ENCODE data around the gene HOXD3. TPM values are rescaled to one million over a fixed set of nuclear protein-coding genes. Genes with fewer than 3 reads are reported as not detected.
A peak's percentile ranks its signal among the peaks of the same experiment; 100 is the strongest.

The HOXD3 gene
- polyA plus RNA-seq, 1 of the 3 experiments (the other 2 are of a cell fraction) = 0.81 TPM

DNA sequence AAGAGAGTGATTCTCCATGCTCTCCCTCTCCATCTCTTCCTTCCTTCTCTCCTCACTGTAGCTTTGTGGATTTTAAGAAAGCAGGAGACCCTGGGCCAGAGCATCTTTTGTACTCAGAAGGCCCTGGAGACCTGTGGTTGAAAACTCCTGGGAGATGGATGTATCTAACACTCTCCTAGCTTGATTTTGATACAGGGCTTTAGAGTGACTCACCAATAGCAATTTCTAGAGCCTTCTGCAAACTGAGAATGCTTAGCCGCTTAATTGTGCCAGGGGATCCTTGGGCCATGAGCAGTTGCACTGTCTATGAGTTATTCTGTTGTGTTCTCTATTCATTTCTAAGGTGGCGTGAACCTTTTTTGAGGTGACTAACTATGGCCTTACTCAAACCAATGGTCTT, 49.0 kb downstream of the HOXD3 start:
- no peaks in the 10 kb centered on the region for H3K9me2 ChIP-seq
- no peak overlapping the region for H3K27ac ChIP-seq (ENCODE audit: low read depth in 2 of 2, low read length in 1 of 2)
- ChIA-PET CTCF (no interaction called here), POLR2A (no interaction called here)
- no peaks in the 10 kb centered on the region for H3K9me3 ChIP-seq
- H3K4me2 ChIP-seq = no peak overlapping the region
- no peaks in the 10 kb centered on the region; the same call in 1 of the 2 replicates for H3K27me3 ChIP-seq (ENCODE audit: insufficient read depth)
- no peak overlapping the region for H3K4me3 ChIP-seq (ENCODE audit: low read depth in 2 of 2, low read length in 1 of 2)
- 96% methylated on average over 2 of the region's 2 CpGs for WGBS (ENCODE audit: low lambda C conversion rate)
- no peaks in the 10 kb centered on the region for H3K36me3 ChIP-seq (replicated peaks in 1 of 2; ENCODE audit: control insufficient read depth in 1 of 2, insufficient read depth in 2 of 2, low read length in 1 of 2)
- H3K4me1 ChIP-seq (ENCODE audit: control insufficient read depth in 1 of 2, insufficient read depth in 2 of 2, low read depth in 1 of 2, low read length in 1 of 2) = no peaks in the 10 kb centered on the region
- H4K20me1 ChIP-seq (ENCODE audit: insufficient read depth) = no peaks in the 10 kb centered on the region
- H3K79me2 ChIP-seq (ENCODE audit: insufficient read depth) = no peaks in the 10 kb centered on the region
- H3K9ac ChIP-seq = no peak overlapping the region
- H3F3A ChIP-seq (replicated peaks; ENCODE audit: insufficient read depth) = no peaks in the 10 kb centered on the region
- DNase-seq = no peak
- no peak for TF ChIP-seq FOXJ3 (CRISPR knock-in tag; IDR thresholded peaks at IDR 0.05)
- TF ChIP-seq YY1 (IDR thresholded peaks at IDR 0.05; ENCODE audit: low read depth) = no peak
- no peak for TF ChIP-seq TEAD4 (IDR thresholded peaks at IDR 0.05; ENCODE audit: borderline replicate concordance, insufficient read depth)
- no peak for TF ChIP-seq RFX5 (IDR thresholded peaks at IDR 0.05; ENCODE audit: low read length)
- TF ChIP-seq, protein P1, sequence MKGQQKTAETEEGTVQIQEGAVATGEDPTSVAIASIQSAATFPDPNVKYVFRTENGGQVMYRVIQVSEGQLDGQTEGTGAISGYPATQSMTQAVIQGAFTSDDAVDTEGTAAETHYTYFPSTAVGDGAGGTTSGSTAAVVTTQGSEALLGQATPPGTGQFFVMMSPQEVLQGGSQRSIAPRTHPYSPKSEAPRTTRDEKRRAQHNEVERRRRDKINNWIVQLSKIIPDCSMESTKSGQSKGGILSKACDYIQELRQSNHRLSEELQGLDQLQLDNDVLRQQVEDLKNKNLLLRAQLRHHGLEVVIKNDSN (IDR thresholded peaks at IDR 0.05; ENCODE audit: borderline replicate concordance, low read depth) = no peak
- no peak for TF ChIP-seq EZH2phosphoT487 (IDR thresholded peaks at IDR 0.05; ENCODE audit: borderline replicate concordance, low read depth)
- TF ChIP-seq TAF1 (IDR thresholded peaks at IDR 0.05; ENCODE audit: borderline replicate concordance, low read depth, low read length) = no peak
- no peak overlapping the region for H2AFZ ChIP-seq (ENCODE audit: low read depth)

DNA sequence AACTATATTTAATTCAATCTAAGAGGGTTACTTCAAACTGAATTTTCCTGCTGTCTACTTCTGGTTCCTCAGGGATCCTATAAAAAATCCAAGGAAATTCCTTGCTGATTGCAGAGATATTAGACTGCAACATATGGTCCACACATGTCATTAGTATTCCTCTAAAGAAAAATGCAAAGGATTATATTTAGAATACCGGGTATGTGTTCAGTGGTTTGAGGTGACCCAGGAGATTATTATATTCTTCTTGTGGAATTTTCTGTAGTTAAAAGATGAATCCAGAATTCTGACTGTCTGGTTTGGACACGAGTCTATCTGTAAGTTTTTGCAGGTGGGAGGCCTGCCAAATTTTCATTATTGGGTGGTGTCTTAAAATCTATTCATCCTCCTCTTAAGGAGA, 49.6 kb downstream of the HOXD3 start:
- H3F3A ChIP-seq (replicated peaks; ENCODE audit: insufficient read depth) = no peaks in the 10 kb centered on the region
- no peak overlapping the region for H3K4me3 ChIP-seq (ENCODE audit: low read depth in 2 of 2, low read length in 1 of 2)
- TF ChIP-seq TCF12 (IDR thresholded peaks at IDR 0.05) (peak; percentile 52), FOXM1 (IDR thresholded peaks at IDR 0.05; ENCODE audit: low read depth) (no peak)
- H3K9me3 ChIP-seq = no peaks in the 10 kb centered on the region
- H3K36me3 ChIP-seq (replicated peaks in 1 of 2; ENCODE audit: control insufficient read depth in 1 of 2, insufficient read depth in 2 of 2, low read length in 1 of 2) = no peaks in the 10 kb centered on the region
- no peaks in the 10 kb centered on the region for H3K4me1 ChIP-seq (ENCODE audit: control insufficient read depth in 1 of 2, insufficient read depth in 2 of 2, low read depth in 1 of 2, low read length in 1 of 2)
- H3K9ac ChIP-seq = no peak overlapping the region
- POLR2A ChIA-PET = no interaction called here
- H3K4me2 ChIP-seq = no peak overlapping the region
- no peaks in the 10 kb centered on the region; the same call in 1 of the 2 replicates for H3K27me3 ChIP-seq (ENCODE audit: insufficient read depth)
- CTCF ChIA-PET = no interaction called here
- H3K79me2 ChIP-seq (ENCODE audit: insufficient read depth) = no peaks in the 10 kb centered on the region
- no peak overlapping the region for H3K27ac ChIP-seq (ENCODE audit: low read depth in 2 of 2, low read length in 1 of 2)
- H2AFZ ChIP-seq (ENCODE audit: low read depth) = no peak overlapping the region
- WGBS (ENCODE audit: low lambda C conversion rate) = 30% methylated on average over 2 of the region's 2 CpGs
- no peak for DNase-seq
- H4K20me1 ChIP-seq (ENCODE audit: insufficient read depth) = no peaks in the 10 kb centered on the region
- no peaks in the 10 kb centered on the region for H3K9me2 ChIP-seq

DNA sequence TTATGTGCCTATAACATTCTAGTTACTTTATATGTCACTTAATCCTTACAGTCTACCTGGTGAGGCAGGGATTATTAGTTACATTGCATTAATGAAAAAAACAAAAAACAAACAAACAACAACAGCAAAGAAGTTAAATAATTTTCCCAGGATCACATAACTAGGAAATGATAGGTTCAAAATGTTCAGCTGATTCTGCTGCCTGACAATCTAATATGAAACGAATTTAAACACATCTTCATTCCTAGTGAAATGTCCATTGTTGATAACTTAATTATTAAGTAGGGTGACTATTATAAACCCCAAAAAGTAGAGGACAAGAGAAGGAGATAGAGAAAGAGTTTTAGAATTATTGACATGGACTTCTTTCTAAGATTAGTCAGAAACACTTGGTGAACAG, 54.0 kb downstream of the HOXD3 start:
- no peaks in the 10 kb centered on the region for H3K36me3 ChIP-seq (replicated peaks in 1 of 2; ENCODE audit: control insufficient read depth in 1 of 2, insufficient read depth in 2 of 2, low read length in 1 of 2)
- CTCF ChIA-PET = interaction anchor here (1.1 kb wide), 1 partner anchor 35 kb away, joined by 4 read pairs; no protein-coding TSS in a partner anchor
- POLR2A ChIA-PET = no interaction called here
- 8% methylated on average over 1 of the region's 1 CpG for WGBS (ENCODE audit: low lambda C conversion rate)
- no peaks in the 10 kb centered on the region for H3K79me2 ChIP-seq (ENCODE audit: insufficient read depth)
- DNase-seq = no peak
- no peak overlapping the region for H3K4me2 ChIP-seq
- H3K9me3 ChIP-seq = no peaks in the 10 kb centered on the region
- H3K9ac ChIP-seq = no peak overlapping the region
- H2AFZ ChIP-seq (ENCODE audit: low read depth) = no peak overlapping the region
- TF ChIP-seq, protein P1 (IDR thresholded peaks at IDR 0.05; ENCODE audit: borderline replicate concordance, low read depth) = no peak
- TF ChIP-seq TAF1 (IDR thresholded peaks at IDR 0.05; ENCODE audit: borderline replicate concordance, low read depth, low read length) (no peak), CHD2 (IDR thresholded peaks at IDR 0.05; ENCODE audit: low read length, partially characterized antibody) (no peak), EZH2phosphoT487 (IDR thresholded peaks at IDR 0.05; ENCODE audit: borderline replicate concordance, low read depth) (no peak), SIN3A (IDR thresholded peaks at IDR 0.05; ENCODE audit: borderline replicate concordance, low read depth, low read length) (no peak), YY1 (IDR thresholded peaks at IDR 0.05; ENCODE audit: low read depth) (no peak), POLR2AphosphoS5 (IDR thresholded peaks at IDR 0.05; ENCODE audit: low read depth, low read length) (no peak), EP300 (IDR thresholded peaks at IDR 0.05; ENCODE audit: borderline replicate concordance in 1 of 2, low read depth in 1 of 2, low read length in 1 of 2) (no peak), RFX5 (IDR thresholded peaks at IDR 0.05; ENCODE audit: low read length) (no peak)
- TF ChIP-seq, protein P2, sequence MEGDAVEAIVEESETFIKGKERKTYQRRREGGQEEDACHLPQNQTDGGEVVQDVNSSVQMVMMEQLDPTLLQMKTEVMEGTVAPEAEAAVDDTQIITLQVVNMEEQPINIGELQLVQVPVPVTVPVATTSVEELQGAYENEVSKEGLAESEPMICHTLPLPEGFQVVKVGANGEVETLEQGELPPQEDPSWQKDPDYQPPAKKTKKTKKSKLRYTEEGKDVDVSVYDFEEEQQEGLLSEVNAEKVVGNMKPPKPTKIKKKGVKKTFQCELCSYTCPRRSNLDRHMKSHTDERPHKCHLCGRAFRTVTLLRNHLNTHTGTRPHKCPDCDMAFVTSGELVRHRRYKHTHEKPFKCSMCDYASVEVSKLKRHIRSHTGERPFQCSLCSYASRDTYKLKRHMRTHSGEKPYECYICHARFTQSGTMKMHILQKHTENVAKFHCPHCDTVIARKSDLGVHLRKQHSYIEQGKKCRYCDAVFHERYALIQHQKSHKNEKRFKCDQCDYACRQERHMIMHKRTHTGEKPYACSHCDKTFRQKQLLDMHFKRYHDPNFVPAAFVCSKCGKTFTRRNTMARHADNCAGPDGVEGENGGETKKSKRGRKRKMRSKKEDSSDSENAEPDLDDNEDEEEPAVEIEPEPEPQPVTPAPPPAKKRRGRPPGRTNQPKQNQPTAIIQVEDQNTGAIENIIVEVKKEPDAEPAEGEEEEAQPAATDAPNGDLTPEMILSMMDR (IDR thresholded peaks at IDR 0.05) = no peak
- TF ChIP-seq, protein P3, sequence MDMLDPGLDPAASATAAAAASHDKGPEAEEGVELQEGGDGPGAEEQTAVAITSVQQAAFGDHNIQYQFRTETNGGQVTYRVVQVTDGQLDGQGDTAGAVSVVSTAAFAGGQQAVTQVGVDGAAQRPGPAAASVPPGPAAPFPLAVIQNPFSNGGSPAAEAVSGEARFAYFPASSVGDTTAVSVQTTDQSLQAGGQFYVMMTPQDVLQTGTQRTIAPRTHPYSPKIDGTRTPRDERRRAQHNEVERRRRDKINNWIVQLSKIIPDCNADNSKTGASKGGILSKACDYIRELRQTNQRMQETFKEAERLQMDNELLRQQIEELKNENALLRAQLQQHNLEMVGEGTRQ (IDR thresholded peaks at IDR 0.05; ENCODE audit: borderline replicate concordance, low read depth, low read length) = no peak
- H3K27ac ChIP-seq (ENCODE audit: low read depth in 2 of 2, low read length in 1 of 2) = no peak overlapping the region
- H4K20me1 ChIP-seq (ENCODE audit: insufficient read depth) = no peaks in the 10 kb centered on the region
- H3K4me3 ChIP-seq (ENCODE audit: low read depth in 2 of 2, low read length in 1 of 2) = no peak overlapping the region
- no peaks in the 10 kb centered on the region for H3F3A ChIP-seq (replicated peaks; ENCODE audit: insufficient read depth)
- no peaks in the 10 kb centered on the region for H3K9me2 ChIP-seq
- no peaks in the 10 kb centered on the region; the same call in 1 of the 2 replicates for H3K27me3 ChIP-seq (ENCODE audit: insufficient read depth)
- no peaks in the 10 kb centered on the region for H3K4me1 ChIP-seq (ENCODE audit: control insufficient read depth in 1 of 2, insufficient read depth in 2 of 2, low read depth in 1 of 2, low read length in 1 of 2)
